ENCODE measurements around the gene GABRA4.

GRCh38 chr4:46979726-46980125 is 13.7 kb downstream of the GABRA4 start:
- TF ChIP-seq CTCF (IDR thresholded peaks at IDR 0.05 in 8 of 11, conservative IDR thresholded peaks at IDR 0.05 in 3 of 11), result no peak
- TF ChIP-seq POLR2AphosphoS5 (IDR thresholded peaks at IDR 0.05), result no peak
- TF ChIP-seq POLR2A (IDR thresholded peaks at IDR 0.05), result no peak
